Ishikawa (cell line): ENCODE results near the gene DCUN1D2.

Experiments used
- CEBPB ChIP-seq: IDR thresholded peaks from 2 replicates; pipeline ENCODE4 v1.6.1; 2012
- CREB1 ChIP-seq: IDR thresholded peaks from 2 replicates; pipeline ENCODE4 v1.6.1; 2012; ENCODE audit warnings: low read depth
- EGR1 ChIP-seq: IDR thresholded peaks from 2 replicates; pipeline ENCODE4 v1.6.1; 2012
- EP300 ChIP-seq: IDR thresholded peaks from 2 replicates; pipeline ENCODE4 v1.6.1; 2012; ENCODE audit warnings: borderline replicate concordance
- FOXM1 ChIP-seq: IDR thresholded peaks from 2 replicates; pipeline ENCODE4 v1.6.1; 2012; ENCODE audit warnings: low read depth, borderline replicate concordance
- NFIC ChIP-seq: IDR thresholded peaks from 2 replicates; pipeline ENCODE4 v1.6.1; 2012
- RAD21 ChIP-seq: IDR thresholded peaks from 2 replicates; pipeline ENCODE4 v1.6.1; 2012; ENCODE audit warnings: low read depth
- TAF1 ChIP-seq: IDR thresholded peaks from 2 replicates; pipeline ENCODE4 v1.6.1; 2012; ENCODE audit warnings: low read depth, mild to moderate bottlenecking
- TCF12 ChIP-seq: IDR thresholded peaks from 2 replicates; pipeline ENCODE4 v1.6.1; 2012; ENCODE audit warnings: low read depth
- TEAD4 ChIP-seq: IDR thresholded peaks from 2 replicates; pipeline ENCODE4 v1.6.1; 2012
- YY1 ChIP-seq: IDR thresholded peaks from 2 replicates; pipeline ENCODE4 v1.6.1; 2012; ENCODE audit warnings: low read depth
- ZBTB7A ChIP-seq: IDR thresholded peaks from 2 replicates; pipeline ENCODE4 v1.6.1; 2012; ENCODE audit warnings: low read depth
- TF ChIP-seq, protein P1 (sequence below): IDR thresholded peaks from 2 replicates; pipeline ENCODE4 v1.6.1; 2012
- TF ChIP-seq, protein P2 (sequence below): IDR thresholded peaks from 2 replicates; pipeline ENCODE4 v1.6.1; 2012
- TF ChIP-seq, protein P3 (sequence below): IDR thresholded peaks from 2 replicates; pipeline ENCODE4 v1.6.1; 2012; ENCODE audit warnings: low read depth, mild to moderate bottlenecking

Gene DCUN1D2

DNA sequence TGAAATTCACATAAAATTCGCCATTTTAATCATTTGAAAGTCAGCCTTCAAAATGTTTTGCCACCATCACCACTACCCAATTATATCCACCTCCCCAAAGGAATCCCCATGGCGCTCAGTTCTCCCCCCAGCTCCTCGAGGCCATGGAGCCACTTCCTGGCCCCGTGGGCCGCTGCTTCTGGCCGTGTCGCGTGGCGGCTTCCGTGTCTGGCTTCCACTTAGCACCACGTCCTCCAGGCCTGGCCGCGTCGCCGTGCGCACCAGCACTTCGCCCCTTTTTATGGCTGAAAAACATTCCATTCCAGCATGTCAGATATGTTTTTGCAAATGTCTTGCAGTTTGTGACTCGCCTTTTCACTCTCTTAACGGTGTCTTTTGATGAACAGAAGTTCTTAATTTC, 46.7 kb upstream of the DCUN1D2 start:
- TF ChIP-seq YY1 (no peak), TAF1 (no peak), CREB1 (no peak), NFIC (no peak), FOXM1 (no peak), EGR1 (no peak), CEBPB (no peak), ZBTB7A (no peak), EP300 (no peak), RAD21 (no peak), TCF12 (no peak), TEAD4 (no peak)
- TF ChIP-seq, protein P1, sequence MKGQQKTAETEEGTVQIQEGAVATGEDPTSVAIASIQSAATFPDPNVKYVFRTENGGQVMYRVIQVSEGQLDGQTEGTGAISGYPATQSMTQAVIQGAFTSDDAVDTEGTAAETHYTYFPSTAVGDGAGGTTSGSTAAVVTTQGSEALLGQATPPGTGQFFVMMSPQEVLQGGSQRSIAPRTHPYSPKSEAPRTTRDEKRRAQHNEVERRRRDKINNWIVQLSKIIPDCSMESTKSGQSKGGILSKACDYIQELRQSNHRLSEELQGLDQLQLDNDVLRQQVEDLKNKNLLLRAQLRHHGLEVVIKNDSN: no peak
- TF ChIP-seq, protein P2, sequence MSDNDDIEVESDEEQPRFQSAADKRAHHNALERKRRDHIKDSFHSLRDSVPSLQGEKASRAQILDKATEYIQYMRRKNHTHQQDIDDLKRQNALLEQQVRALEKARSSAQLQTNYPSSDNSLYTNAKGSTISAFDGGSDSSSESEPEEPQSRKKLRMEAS: no peak
- TF ChIP-seq, protein P3, sequence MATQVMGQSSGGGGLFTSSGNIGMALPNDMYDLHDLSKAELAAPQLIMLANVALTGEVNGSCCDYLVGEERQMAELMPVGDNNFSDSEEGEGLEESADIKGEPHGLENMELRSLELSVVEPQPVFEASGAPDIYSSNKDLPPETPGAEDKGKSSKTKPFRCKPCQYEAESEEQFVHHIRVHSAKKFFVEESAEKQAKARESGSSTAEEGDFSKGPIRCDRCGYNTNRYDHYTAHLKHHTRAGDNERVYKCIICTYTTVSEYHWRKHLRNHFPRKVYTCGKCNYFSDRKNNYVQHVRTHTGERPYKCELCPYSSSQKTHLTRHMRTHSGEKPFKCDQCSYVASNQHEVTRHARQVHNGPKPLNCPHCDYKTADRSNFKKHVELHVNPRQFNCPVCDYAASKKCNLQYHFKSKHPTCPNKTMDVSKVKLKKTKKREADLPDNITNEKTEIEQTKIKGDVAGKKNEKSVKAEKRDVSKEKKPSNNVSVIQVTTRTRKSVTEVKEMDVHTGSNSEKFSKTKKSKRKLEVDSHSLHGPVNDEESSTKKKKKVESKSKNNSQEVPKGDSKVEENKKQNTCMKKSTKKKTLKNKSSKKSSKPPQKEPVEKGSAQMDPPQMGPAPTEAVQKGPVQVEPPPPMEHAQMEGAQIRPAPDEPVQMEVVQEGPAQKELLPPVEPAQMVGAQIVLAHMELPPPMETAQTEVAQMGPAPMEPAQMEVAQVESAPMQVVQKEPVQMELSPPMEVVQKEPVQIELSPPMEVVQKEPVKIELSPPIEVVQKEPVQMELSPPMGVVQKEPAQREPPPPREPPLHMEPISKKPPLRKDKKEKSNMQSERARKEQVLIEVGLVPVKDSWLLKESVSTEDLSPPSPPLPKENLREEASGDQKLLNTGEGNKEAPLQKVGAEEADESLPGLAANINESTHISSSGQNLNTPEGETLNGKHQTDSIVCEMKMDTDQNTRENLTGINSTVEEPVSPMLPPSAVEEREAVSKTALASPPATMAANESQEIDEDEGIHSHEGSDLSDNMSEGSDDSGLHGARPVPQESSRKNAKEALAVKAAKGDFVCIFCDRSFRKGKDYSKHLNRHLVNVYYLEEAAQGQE: no peak

DNA sequence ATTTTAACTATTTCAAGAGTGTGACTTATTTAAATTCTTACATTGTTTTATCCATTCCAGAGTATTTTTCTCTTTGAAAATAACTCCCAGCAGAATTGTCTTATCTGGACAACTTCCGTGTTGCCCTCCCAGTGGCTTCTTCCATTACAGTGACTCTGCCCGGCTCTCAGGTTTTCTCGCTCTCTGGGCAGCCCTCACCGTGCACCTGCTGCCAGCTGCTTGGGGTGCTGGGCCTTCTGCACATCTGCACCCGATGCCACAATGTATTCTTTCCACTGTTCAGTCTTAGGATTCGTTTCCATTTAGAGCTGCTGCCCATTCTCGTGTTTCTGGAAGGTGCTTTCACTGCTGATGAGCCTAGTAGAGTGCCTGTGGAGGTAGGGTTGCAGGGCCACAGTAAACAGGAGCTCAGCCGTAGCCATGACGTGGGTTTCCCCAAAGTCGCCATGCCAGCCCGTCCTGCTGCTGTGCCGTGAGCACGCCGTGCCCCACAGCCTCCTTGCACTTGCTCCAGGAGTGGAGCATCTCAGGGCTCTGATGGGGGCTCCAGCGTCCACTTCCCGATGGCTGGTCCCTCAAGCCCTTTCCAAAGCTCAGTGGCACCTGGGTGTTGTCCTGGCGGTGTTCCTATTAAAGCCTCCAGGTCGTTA, 46.1 kb upstream of the DCUN1D2 start:
- no peak for TF ChIP-seq EP300
- TF ChIP-seq ZBTB7A: no peak
- no peak for TF ChIP-seq FOXM1
- no peak for TF ChIP-seq CEBPB
- TF ChIP-seq CREB1: no peak
- TF ChIP-seq TAF1: no peak
- TF ChIP-seq EGR1: no peak
- TF ChIP-seq, protein P2: no peak
- no peak for TF ChIP-seq NFIC
- TF ChIP-seq YY1: no peak
- no peak for TF ChIP-seq RAD21
- TF ChIP-seq, protein P1: no peak
- TF ChIP-seq TCF12: no peak
- no peak for TF ChIP-seq TEAD4
- TF ChIP-seq, protein P3: no peak

DNA sequence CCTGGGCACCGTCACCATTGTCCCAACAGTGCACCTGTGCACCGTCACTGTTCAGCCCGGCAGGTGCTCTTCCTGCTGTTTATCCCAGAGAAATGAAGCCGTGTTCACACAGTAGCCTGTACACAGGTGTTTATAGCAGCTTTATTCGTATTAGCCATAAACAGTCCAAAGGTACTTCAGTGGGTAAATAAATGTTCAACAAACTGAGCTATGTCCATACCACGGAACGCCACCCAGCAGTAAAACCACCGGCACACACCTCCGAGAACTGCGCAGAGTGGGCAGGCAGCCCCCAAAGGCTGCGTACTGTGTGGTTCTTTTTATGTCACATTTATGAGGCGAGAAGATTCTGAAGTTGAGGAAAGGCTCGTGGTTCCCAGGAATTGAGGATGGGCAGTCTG, 44.9 kb upstream of the DCUN1D2 start:
- TF ChIP-seq TCF12: no peak
- TF ChIP-seq NFIC: no peak
- no peak for TF ChIP-seq CEBPB
- TF ChIP-seq RAD21: no peak
- no peak for TF ChIP-seq YY1
- TF ChIP-seq, protein P1: no peak
- TF ChIP-seq, protein P3: no peak
- TF ChIP-seq ZBTB7A: no peak
- no peak for TF ChIP-seq EGR1
- TF ChIP-seq TAF1: no peak
- TF ChIP-seq, protein P2: no peak
- no peak for TF ChIP-seq FOXM1
- no peak for TF ChIP-seq TEAD4
- no peak for TF ChIP-seq EP300
